Uterus (tissue), 4 donors: Measurements from ENCODE around the gene OR52D1. TPM values are rescaled to one million over a fixed set of nuclear protein-coding genes. Genes with fewer than 3 reads are reported as not detected.

Experiments used
- DNase-seq, 2 donors: peaks; one replicate each; pipeline ENCODE4 v3.0.0-alpha.2; 2019 to 2020
- H3K27ac ChIP-seq, 2 donors: fragments of 200-600 bp; sonication (generic); 1 replicate in 1 of 2; 2 replicates in 1 of 2; pipeline ENCODE4 v1.5.1; 2016 to 2018
- H3K27me3 ChIP-seq, 2 donors: fragments of 200-600 bp; sonication (generic); one replicate each; pipeline ENCODE4 v1.5.1; 2018 to 2019; ENCODE audit warnings: control low read depth in 1 of 2
- H3K36me3 ChIP-seq, 2 donors: fragments of 200-600 bp; sonication (generic); one replicate each; pipeline ENCODE4 v1.5.1; 2019; ENCODE audit warnings: control low read depth in 1 of 2
- H3K4me1 ChIP-seq, 2 donors: fragments of 200-600 bp; sonication (generic); one replicate each; pipeline ENCODE4 v1.5.1; 2018 to 2019; ENCODE audit warnings: control low read depth in 1 of 2
- H3K4me3 ChIP-seq, 2 donors: fragments of 200-600 bp; sonication (generic); 1 replicate in 1 of 2; 2 replicates in 1 of 2; pipeline ENCODE4 v1.5.1; 2018 to 2019; ENCODE audit warnings: mild to moderate bottlenecking in 1 of 2
- H3K9me3 ChIP-seq, 2 donors: fragments of 200-600 bp; sonication (generic); one replicate each; pipeline ENCODE4 v1.5.1; 2019; ENCODE audit warnings: control low read depth in 1 of 2
- POLR2A ChIP-seq, 2 donors: fragments of 450-650 bp; IDR thresholded peaks; one replicate each; pipeline ENCODE4 v1.6.1; 2016; ENCODE audit warnings: antibody characterized with exemption in 2 of 2, mild to moderate bottlenecking in 1 of 2, moderate library complexity in 1 of 2
- intact Hi-C: fragments of 100-400 bp; cut with DNase I; formaldehyde crosslinking; loops from one replicate; pipeline ENCODE4 v1.15.1; 2023; ENCODE audit warnings: low total_unique reads
- total RNA-seq, 4 donors: library from RNA; depleted of rRNA in 3 of 4; stranded (reverse); fragments of >200 nt in 3 of 4; gene quantifications; one replicate each; pipeline versions ENCODE4 v1.1.0 to v1.2.4, GENCODE V29; 2014 to 2023
- TF ChIP-seq, protein P1 (sequence below), 4 experiments: fragments of 200-600 bp in 2 of 4; fragments of 450-650 bp in 2 of 4; sonication (generic) in 2 of 4; IDR thresholded peaks; one replicate each; pipeline ENCODE4 v1.5.1; 2016 to 2019; ENCODE audit warnings: antibody characterized with exemption in 4 of 4, mild to moderate bottlenecking in 2 of 4, moderate library complexity in 1 of 4
- donor health status: DM: yes; HTN: yes; CAD: no.

Gene OR52D1
- total RNA-seq, 4 donors from 2014 or later: not detected

DNA sequence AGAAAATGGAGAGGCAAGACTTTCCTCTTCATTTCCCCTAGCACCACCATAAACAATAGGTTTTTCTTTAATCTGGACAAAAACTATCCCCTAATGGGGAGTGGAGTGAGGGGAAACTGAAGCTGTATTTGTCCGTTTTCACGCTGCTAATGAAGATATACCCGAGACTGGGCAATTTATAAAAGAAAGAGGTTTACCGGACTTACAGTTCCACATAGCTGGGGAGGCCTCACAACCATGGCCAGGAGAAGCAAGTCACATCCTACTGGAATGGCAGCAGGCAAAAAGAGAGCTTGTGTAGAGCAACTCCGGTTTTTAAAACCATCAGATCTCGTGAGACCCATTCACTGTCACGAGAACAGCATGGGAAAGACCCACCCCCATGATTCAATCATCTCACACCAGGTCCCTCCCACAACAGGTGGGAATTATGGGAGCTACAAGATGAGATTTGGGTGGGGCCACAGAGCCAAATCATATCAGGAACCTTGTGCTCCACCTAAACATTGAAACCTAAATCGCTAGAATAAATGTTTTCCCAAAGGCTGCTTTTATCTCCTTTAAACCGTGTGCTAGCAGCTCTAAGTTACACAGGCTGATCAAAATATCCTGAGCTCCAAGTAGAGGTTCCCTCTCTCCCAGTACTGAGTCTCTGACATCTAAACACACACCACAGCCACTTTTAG is 17.0 kb downstream of the OR52D1 start:
- H3K4me3 ChIP-seq: no peak overlapping the region
- TF ChIP-seq, protein P1, sequence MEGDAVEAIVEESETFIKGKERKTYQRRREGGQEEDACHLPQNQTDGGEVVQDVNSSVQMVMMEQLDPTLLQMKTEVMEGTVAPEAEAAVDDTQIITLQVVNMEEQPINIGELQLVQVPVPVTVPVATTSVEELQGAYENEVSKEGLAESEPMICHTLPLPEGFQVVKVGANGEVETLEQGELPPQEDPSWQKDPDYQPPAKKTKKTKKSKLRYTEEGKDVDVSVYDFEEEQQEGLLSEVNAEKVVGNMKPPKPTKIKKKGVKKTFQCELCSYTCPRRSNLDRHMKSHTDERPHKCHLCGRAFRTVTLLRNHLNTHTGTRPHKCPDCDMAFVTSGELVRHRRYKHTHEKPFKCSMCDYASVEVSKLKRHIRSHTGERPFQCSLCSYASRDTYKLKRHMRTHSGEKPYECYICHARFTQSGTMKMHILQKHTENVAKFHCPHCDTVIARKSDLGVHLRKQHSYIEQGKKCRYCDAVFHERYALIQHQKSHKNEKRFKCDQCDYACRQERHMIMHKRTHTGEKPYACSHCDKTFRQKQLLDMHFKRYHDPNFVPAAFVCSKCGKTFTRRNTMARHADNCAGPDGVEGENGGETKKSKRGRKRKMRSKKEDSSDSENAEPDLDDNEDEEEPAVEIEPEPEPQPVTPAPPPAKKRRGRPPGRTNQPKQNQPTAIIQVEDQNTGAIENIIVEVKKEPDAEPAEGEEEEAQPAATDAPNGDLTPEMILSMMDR (IDR thresholded peaks at IDR 0.05): no peak
- no peak for TF ChIP-seq POLR2A (IDR thresholded peaks at IDR 0.05)
- H3K9me3 ChIP-seq: no peaks in the 10 kb centered on the region
- H3K4me1 ChIP-seq: no peaks in the 10 kb centered on the region
- no peaks in the 10 kb centered on the region for H3K36me3 ChIP-seq
- intact Hi-C loops: no loop called here
- no peak overlapping the region for H3K27ac ChIP-seq
- no peaks in the 10 kb centered on the region for H3K27me3 ChIP-seq
- no peak for DNase-seq

DNA sequence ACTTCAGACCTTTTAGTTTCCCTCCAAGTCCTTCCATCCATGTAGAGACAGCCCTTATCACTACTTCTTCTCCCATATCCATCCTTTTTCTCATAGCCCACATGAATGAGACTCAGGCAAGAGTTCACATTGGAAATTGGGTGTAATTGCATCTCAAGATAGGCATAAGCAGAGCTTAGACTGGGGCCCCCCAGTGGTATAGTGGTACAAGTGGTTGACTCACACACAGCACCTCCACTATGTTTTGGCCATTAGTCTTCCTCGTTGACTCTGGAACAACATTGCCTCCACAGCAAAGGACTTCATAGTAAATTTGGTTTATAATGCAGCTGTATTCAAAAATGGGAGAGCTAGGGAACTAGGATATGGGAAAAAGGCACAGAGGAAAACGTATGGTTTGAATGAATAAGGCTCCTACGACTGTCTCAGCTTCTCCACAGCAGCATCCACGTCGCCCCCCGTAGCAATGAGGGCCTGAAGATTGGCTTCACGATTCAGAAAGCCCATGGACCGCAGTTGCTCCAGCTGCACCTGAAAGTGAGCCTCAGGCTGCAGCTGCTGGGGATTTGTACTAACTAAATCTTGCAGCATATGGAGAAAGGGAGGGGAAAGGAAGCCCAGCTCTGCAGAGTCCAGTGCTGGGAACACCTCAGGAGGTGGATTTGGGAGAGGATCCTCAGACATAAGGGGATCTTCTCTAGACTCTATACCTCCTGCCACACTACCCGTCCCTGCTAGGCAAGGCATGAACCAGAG is 18.9 kb downstream of the OR52D1 start:
- Histone ChIP-seq H3K4me1 (no peaks in the 10 kb centered on the region), H3K27me3 (no peaks in the 10 kb centered on the region), H3K9me3 (no peaks in the 10 kb centered on the region), H3K27ac (no peak overlapping the region), H3K4me3 (no peak overlapping the region), H3K36me3 (no peaks in the 10 kb centered on the region)
- DNase-seq: no peak
- TF ChIP-seq, protein P1 (IDR thresholded peaks at IDR 0.05): no peak
- no peak for TF ChIP-seq POLR2A (IDR thresholded peaks at IDR 0.05)
- intact Hi-C loops: no loop called here

DNA sequence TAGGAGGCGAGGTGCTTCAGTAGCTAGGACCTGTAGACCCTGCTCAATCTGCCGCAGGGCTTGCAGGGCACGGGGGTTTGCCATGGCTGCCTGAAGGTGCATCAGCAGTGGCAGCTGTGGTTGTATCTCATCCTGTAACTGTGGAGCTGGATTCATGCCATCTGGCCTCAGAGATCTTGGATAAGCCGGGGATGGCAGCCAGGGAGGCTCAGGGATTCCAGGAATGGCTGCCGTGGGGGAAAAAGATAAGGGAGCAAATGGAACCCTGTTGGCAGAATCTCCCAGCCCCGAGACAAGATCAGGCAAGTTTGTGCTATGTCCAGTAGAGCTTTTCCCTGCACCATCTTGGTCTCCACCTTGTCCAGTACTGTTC is 19.4 kb downstream of the OR52D1 start:
- H3K4me1 ChIP-seq: no peaks in the 10 kb centered on the region
- no peaks in the 10 kb centered on the region for H3K27me3 ChIP-seq
- H3K36me3 ChIP-seq: no peaks in the 10 kb centered on the region
- H3K4me3 ChIP-seq: no peak overlapping the region
- no peak overlapping the region for H3K27ac ChIP-seq
- TF ChIP-seq, protein P1 (IDR thresholded peaks at IDR 0.05): no peak
- no peak for TF ChIP-seq POLR2A (IDR thresholded peaks at IDR 0.05)
- no peaks in the 10 kb centered on the region for H3K9me3 ChIP-seq
- no peak for DNase-seq
- intact Hi-C loops: no loop called here

DNA sequence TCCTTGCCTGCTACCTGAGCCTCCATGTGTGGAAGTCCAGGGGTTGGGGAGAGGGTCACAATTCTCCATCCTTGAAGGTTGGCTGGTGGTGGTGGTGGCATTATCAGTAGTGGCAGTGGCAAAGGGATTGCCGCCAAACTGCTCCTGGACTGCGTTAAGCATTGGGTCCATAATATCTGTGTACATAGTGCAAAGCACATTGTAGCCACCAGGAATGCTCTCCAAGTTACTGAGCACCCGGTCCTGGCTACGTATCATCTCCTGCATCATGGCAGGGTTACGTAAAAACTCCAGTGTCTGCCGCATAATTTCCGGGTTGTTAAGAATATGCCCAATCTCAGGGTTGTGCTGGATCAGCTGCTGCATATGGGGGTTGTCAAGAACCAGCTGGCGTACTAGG is 20.1 kb downstream of the OR52D1 start:
- Histone ChIP-seq H3K4me1 (no peaks in the 10 kb centered on the region), H3K36me3 (no peaks in the 10 kb centered on the region), H3K9me3 (no peaks in the 10 kb centered on the region), H3K27ac (no peak overlapping the region), H3K4me3 (no peak overlapping the region), H3K27me3 (no peaks in the 10 kb centered on the region)
- DNase-seq: no peak
- intact Hi-C loops: no loop called here
- TF ChIP-seq, protein P1 (IDR thresholded peaks at IDR 0.05): no peak
- no peak for TF ChIP-seq POLR2A (IDR thresholded peaks at IDR 0.05)

DNA sequence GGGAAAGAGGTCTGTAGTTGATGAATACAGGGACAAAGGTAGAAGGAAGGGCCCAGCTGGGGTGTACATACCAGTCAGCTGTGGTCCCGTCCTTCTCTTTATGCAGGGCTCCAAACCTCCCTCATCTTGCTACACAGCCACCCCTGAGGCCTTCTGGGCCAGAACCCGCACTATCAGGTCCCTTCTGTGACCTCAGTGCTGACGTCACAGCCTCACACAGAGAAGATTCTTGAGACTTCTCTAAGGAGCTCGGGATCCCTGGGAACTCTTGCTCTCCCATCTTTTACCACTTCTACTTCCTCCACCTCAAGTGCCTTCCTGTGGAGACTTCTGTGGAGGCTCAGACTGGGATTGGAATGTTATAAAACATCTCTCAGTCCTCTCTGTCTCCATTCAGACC is 21.3 kb downstream of the OR52D1 start, which contains the start of gene UBQLN3:
Gene UBQLN3, minus strand, starts transcription at position 155 of the 400 bp plus-strand sequence. CDS start 399 bp downstream, outside the sequence.
- no peak for TF ChIP-seq POLR2A (IDR thresholded peaks at IDR 0.05)
- TF ChIP-seq, protein P1 (IDR thresholded peaks at IDR 0.05): no peak
- intact Hi-C loops: no loop called here
- H3K9me3 ChIP-seq: no peaks in the 10 kb centered on the region
- H3K4me3 ChIP-seq: no peak within 1 kb of the TSS
- no peaks in the 10 kb centered on the region for H3K27me3 ChIP-seq
- no peaks in the 10 kb centered on the region for H3K36me3 ChIP-seq
- DNase-seq: no peak
- no peaks in the 10 kb centered on the region for H3K4me1 ChIP-seq
- H3K27ac ChIP-seq: no peak within 1 kb of the TSS
